Hair follicular keratinocyte (primary cell): ENCODE measurements around the gene NXPH1. TPM values are rescaled to one million over a fixed set of nuclear protein-coding genes. Genes with fewer than 3 reads are reported as not detected.

Experiments
- total RNA-seq: library from RNA; depleted of rRNA; stranded (reverse); fragments of >200 nt; gene quantifications from 2 replicates; pipeline ENCODE4 v1.2.3, GENCODE V29; 2015

The NXPH1 gene
- not detected in 2 replicates for total RNA-seq

GRCh38 chr7:8433477-8434289 lies at the start of gene NXPH1:
Gene NXPH1, plus strand, starts transcription at chr7:8433609.

Other genes starting within 250 kb of the NXPH1 start
- gene ICA1, start 171.4 kb upstream of the NXPH1 start, total RNA-seq, result 2.4 and 5.4 TPM in 2 replicates